ENCODE data around the gene C5AR1.

GRCh38 chr19:47331931-47332547, 22.4 kb downstream of the C5AR1 start, which contains the start of gene C5AR2:
- TF ChIP-seq CTCF (IDR thresholded peaks at IDR 0.05) (no peak), POLR2A (IDR thresholded peaks at IDR 0.05) (no peak)

Data from Peyer's patch (tissue), 4 donors.